A673 (cell line): Measurements from ENCODE around the gene SESN1.

ENCODE experiments used
- CTCF ChIP-seq: fragments of 300-800, 200-600 bp; sonication (generic); conservative IDR thresholded peaks from 2 replicates; pipeline ENCODE4 v1.5.1; 2017; ENCODE audit warnings: low read depth, mild to moderate bottlenecking, antibody characterized with exemption, low read length, moderate library complexity, mixed read lengths
- EZH2 ChIP-seq: fragments of 200-600 bp; sonication (generic); IDR thresholded peaks from 2 replicates; pipeline ENCODE4 v1.6.1; 2017; ENCODE audit warnings: borderline replicate concordance, low read depth, mild to moderate bottlenecking, mixed read lengths, antibody characterized with exemption, low read length; ENCODE audit not compliant: poor library complexity, severe bottlenecking

DNA sequence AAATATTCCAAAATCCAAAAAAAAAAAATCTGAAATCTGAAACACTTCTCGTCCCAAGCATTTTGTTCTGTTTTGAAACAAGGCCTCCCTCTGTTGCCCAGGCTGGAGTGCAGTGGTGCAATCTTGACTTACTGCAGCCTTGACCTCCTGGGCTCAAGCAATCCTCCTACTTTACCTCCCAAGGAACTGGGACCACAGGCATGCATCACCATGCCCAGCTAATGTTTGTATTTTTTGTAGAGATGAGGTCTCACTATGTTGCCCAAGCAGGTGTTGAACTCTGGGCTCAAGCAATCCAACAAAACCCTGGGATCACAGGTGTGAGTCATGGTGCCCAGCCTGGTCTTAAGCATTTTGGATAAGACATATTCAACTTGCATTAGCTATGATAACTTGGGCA lies 13.6 kb downstream of the SESN1 start:
- TF ChIP-seq CTCF, result no peak
- TF ChIP-seq EZH2, result no peak
